GM18505 (cell line): ENCODE results near the gene ENAH.

ENCODE experiments used
- ATAC-seq: cut with Tn5 transposase; IDR thresholded peaks from one replicate; pipeline ENCODE4 v1.9.1; 2021; ENCODE audit not compliant: unreplicated experiment
- POLR2A ChIP-seq: IDR thresholded peaks from 4 replicates; pipeline ENCODE4 v1.6.1; 2011; ENCODE audit warnings: borderline replicate concordance; ENCODE audit not compliant: insufficient read depth, insufficient read length; ENCODE audit errors: extremely low read depth

ENAH gene

DNA sequence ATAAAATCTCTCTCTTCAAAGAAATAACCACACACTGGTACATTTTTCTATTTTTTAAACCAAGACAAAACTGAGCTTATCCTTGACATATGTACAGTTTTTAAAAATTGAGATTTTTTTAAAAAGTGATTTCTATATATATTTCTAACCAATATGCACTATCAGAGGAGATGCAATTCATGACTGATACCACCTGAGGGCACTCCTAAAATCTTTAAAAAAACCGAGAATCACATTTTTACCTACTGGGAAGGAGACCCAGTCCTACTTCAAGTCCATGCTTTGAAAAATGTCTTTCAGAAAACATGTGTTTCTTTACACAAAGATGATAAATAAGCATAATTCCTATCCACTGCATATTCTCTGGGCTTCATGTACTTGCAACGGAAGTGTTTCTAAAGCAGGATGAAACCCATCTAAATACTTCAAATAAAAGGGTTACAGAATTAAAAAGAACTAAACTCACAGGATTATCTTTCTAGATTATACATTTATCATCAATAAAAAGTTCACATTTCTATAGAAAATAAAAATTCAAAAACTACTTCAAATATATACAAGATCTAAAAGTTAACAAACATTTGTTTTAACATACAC is 98.6 kb downstream of the ENAH start:
- no peak for ATAC-seq
- no peak for TF ChIP-seq POLR2A

DNA sequence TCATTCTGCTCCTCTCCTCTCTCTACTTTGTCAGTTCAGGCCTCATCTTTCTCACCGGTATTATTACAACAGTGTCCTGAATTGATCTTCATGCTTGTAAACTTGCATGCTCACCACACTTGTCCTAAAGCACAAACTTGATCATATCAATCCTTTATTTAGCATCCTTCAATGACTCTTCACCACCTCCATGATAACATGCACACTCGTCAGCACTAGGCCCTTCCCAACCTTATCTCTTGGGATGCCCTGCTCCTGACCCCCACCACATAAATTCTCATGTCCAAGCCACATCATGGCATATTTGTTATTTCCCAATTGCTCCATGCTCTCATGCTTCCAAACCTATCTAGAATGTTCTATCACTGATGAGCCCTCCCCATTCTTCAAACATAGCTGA is 103.1 kb downstream of the ENAH start:
- no peak for ATAC-seq
- no peak for TF ChIP-seq POLR2A

DNA sequence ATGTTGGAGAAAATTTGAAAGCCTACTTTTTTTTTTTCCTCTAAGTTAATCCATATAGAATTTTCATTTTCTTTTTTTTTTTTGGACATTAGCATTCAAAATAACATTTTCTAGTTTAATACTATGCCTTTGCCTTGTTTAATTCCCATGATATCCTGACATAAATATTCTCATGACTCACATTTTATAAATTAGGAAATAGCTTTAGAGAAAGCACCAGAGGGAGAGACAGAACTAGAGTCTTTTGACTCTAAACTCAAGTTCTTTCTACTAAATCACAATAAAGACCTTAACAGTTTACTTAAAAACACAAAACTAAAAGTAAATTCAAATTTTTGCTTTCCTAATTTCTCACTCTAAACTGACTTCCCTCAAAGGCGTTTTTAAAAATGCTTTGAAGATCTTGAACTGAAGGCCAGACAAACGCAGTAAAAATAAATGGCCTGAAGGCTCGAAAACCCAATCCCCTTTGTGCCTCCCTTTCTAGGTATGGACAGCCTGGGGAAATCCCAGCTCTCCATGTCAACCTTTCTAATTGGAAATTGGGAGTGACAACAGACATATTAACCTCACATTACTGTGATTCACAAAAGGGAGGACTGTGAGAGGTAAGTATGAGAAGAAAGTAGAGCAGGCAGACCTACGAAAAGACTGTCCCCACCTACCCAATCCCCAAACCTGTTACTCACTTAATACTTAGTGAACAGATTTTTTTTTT is 104.6 kb downstream of the ENAH start:
- ATAC-seq, result no peak

DNA sequence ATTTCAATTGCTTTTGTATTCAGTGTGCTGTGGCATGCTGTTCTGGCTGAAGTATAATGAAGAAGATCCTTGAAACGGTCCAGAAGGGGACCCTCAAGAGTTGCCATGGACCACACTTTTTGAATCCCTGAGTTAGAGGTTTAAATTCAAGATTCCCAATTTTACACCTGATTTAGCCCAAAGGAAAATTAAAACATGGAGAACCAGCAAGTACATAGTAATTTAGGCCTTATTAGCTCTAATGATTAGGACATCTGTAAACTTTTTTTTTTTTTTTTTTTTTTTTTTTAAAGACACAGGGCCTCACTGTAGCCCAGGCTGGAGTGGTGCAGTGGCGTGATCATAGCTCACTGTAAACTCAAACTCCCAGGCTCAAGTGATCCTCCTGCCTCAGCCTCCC is 107.3 kb downstream of the ENAH start:
- TF ChIP-seq POLR2A, result no peak
- no peak for ATAC-seq

More for the DNA sequence above, 104.6 kb downstream of the ENAH start:
- no peak for TF ChIP-seq POLR2A

DNA sequence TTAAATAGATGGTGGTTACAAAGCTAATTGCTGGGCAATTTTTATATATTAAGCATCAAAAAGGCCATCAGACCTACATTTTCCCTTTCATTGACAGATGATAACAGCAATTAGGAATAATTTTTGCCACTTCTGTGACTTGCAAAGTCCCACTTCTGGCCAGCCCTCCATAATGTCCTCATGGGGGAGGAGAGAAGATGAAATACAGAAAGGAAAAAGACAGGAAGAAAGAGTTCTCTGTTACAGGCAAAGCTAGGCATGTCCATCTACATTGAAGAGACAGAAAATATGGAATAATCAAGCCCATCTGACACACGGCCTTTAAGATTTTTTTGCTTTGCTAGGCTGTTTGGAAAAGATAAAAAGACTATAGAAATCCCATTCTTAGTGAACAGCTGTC is 108.0 kb downstream of the ENAH start:
- TF ChIP-seq POLR2A, result no peak
- no peak for ATAC-seq

DNA sequence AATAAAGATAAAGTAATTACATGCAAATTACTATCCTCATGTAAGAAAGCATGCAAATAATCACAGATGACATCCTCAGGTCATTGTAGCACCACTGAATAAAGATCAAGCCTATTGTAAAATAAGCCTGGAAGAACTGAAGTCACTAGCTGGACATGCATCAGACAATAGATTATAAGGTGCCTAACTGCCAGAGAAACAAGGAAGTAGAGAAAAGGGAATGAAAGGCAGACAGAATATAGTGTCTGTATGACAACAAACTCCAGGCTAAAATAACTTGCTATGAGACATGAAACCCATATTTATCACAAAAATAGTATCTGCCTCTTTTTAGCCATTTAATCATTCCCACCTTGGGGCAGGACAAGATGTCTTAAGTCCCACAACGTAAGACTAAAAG is 108.7 kb downstream of the ENAH start:
- no peak for TF ChIP-seq POLR2A
- no peak for ATAC-seq

DNA sequence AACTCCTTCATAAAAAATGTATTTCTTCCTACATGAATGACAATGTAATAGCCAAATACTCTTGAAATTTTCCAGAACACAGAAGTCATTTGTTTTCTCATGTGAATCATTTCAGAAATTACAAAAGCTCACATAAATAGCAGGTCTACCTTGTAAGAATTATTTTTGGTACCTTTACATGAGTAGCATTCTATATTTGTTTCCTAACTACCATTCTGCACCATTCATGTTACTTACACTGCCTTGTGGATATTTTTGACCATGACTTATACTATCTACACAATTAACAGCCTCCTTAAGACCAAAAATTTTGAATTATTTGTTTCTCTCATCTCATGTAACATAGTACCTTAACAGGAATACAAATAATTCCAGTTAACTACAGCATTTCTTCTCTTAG is 109.6 kb downstream of the ENAH start:
- TF ChIP-seq POLR2A, result no peak
- ATAC-seq, result no peak

DNA sequence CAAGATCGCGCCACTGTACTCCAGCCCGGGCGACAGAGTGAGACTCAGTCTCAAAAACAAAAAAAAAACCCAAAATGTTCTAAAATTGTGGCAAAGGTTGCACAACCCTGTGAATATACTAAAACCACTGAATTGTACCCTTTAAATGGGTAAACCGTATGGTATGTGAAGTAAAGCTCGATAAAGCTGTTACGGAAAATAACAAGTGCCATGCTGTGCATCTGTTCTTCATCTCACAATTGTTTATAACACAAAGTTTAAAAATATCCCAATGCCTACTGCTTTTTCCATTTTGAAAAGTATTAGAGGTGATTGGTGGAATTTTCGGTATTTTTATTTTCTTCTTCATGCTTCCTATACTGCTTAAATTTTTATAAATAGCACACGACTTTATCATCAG is 111.5 kb downstream of the ENAH start:
- TF ChIP-seq POLR2A, result no peak
- ATAC-seq, result no peak

DNA sequence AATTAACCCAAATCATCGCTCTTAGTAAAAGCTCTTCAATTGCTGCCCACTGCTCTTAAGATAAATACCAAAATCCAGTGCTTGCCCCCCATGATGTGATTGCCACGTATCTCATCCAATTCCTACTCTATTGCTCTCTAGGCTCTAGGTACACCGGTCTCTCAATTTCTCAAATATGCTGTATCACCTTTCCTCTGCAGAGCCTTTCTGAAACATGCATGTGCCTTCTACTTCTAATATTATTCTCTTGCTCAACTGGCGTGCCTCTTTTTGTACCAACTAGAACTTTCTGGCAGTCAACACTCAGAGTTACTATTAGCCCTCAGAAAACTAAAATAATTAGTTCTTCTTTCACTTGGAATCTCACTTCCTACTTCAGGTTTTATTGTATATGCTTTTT is 113.3 kb downstream of the ENAH start:
- TF ChIP-seq POLR2A, result no peak
- ATAC-seq, result no peak

DNA sequence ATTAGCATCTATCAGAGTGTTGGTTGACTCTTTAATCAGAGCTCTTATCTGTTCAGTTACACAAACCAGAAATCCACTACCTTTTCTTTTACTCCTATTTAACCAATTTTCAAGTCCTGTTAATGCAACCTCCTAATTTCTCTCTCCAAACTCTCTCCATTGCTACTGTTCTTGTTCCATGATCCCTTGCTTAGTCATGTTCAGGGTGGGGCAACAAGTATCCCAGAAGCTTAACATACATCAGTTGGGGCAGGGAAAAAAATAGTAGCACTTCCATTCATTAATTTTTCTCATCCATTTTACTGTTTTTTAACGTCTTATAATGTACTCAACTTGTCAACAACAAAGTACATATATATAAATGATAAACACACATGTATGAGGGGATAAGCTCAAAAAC is 113.9 kb downstream of the ENAH start:
- no peak for ATAC-seq
- no peak for TF ChIP-seq POLR2A

DNA sequence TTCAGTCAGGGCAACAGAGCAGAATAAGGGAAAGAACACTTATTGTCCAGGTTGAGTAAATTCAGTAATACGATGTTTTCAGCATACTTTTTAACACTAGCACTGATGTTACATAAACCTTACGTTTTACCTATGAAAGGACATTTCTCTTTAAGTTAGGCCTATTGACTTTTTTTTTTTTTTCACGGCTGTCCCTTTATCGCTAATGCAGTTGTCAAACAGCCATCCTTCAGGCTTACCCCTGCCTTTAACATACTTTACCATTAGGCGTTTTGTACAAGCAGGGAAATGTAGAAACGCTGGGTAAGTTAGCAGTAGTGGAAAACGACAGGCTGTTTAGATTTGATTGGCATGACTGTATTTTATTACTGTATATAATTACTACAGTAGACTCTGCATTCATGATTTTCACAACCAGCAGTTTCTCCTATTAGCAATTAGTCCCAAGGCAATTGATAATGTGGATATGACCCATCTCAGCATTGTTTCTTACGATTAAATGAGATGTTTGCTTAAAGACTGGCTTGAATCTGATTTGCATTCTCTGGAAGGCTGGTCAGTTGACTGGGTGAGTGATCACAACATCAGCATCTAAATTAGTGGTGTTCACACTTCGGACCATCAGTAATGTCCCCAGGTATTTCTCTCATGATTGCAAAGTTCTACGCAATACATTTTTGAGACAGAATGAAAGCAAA is 115.2 kb downstream of the ENAH start:
- TF ChIP-seq POLR2A, result no peak
- ATAC-seq, result no peak

DNA sequence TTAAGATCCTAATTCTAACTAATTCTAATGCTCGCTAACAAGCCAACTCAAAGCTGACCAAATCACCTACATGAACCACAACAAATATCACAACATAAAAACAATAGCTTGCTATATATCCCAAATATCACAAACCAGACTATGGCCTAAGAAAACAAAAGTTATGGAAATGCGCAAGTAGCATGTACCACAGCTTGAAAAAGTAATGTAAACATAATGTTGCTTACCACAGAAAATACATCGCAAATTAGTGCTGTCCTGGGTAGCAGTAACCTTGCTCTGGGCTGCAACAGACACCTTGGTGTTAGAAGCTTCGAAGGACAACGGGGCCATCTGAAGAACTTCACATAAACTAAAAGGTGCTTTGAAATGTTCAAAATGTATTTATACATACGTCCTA is 117.6 kb downstream of the ENAH start:
- ATAC-seq, result no peak
- no peak for TF ChIP-seq POLR2A

DNA sequence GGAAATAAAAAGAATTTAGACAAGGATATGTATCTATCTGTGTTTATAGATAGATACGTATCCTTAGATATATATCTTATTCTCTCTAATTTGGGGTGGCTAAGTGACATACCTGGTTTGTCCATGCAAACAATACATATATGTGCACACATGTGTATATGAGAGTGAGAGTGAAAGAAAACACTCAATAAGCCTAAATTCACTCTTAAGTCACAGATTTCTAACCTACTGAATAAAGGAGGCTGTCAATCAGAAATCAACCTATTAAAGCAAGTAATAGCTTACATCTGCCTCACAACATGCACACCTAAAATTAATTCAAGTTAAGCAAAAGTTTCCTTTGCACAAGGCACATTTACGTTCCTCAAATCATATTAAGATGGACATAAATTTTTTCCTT is 118.2 kb downstream of the ENAH start:
- TF ChIP-seq POLR2A, result no peak
- no peak for ATAC-seq

DNA sequence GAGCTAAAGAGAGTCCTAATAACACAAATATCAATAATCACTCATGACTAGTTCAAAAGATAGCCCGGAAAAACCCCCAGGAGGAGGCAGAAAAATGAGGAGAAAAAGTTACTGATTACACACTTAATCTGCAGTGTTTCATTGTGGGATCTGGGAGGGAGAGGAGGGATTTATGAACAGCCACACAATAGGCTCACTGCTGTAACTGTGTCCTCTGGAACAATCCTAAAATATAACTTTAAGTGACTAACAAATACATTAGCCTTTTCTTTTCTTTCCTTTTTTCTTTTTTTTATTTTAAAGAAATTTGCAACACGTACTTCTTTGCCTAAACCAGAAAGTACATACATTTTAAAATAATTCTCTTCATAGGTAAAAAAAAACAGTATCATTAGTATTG is 118.8 kb downstream of the ENAH start:
- TF ChIP-seq POLR2A, result no peak
- no peak for ATAC-seq
